H1 (cell line): Measurements from ENCODE around the gene DSE. TPM values are rescaled to one million over a fixed set of nuclear protein-coding genes. Genes with fewer than 3 reads are reported as not detected.

Experiments used
- CTCF ChIA-PET: fragments of 300-600 bp; sonication (Branson Sonifier 250); formaldehyde crosslinking; loops from one replicate; lab custom pipeline; 2021; ENCODE audit not compliant: partially characterized antibody; lab: Charles Lee
- POLR2A ChIA-PET: fragments of 300-600 bp; sonication (Branson Sonifier 250); formaldehyde crosslinking; loops from one replicate; lab custom pipeline; 2021; ENCODE audit warnings: inconsistent platforms; ENCODE audit not compliant: partially characterized antibody; lab: Charles Lee
- DNase-seq, 2 experiments: peaks; one replicate each; pipeline versions ENCODE4 v3.0.0 to v3.0.0-alpha.2; 2010 to 2022; ENCODE audit warnings: low spot score in 2 of 2, low read depth in 1 of 2, mixed read lengths in 1 of 2
- FAIRE-seq: peaks from 2 replicates; lab custom pipeline; 2011; peaks lifted over from hg19 to GRCh38; lab: Jason Lieb, UNC
- H2AFZ ChIP-seq: 2 replicates; pipeline ENCODE4 v1.8.1; 2012; ENCODE audit warnings: low read length, inconsistent platforms
- H2AK5ac ChIP-seq: 2 replicates; pipeline ENCODE4 v1.6.1; 2013; ENCODE audit warnings: low read depth, low read length
- H2BK120ac ChIP-seq: replicated peaks from 2 replicates; pipeline ENCODE3; 2013; ENCODE audit warnings: low read depth, low read length, inconsistent platforms
- H2BK12ac ChIP-seq: 2 replicates; pipeline ENCODE4 v1.6.1; 2013; ENCODE audit warnings: low read depth, low read length
- H2BK15ac ChIP-seq: 2 replicates; pipeline ENCODE4 v1.6.1; 2013; ENCODE audit warnings: low read length
- H2BK20ac ChIP-seq: 2 replicates; pipeline ENCODE4 v1.6.1; 2013; ENCODE audit warnings: low read length
- H2BK5ac ChIP-seq: 2 replicates; pipeline ENCODE4 v1.6.1; 2013; ENCODE audit warnings: low read depth, low read length
- H3K14ac ChIP-seq: 2 replicates; pipeline ENCODE4 v1.6.1; 2013; ENCODE audit warnings: inconsistent platforms; ENCODE audit not compliant: insufficient read length
- H3K18ac ChIP-seq: 2 replicates; pipeline ENCODE4 v1.6.1; 2013; ENCODE audit warnings: low read length; ENCODE audit errors: extremely low read depth
- H3K23ac ChIP-seq: 2 replicates; pipeline ENCODE4 v1.6.1; 2013; ENCODE audit warnings: inconsistent platforms; ENCODE audit not compliant: insufficient read length
- H3K23me2 ChIP-seq: 2 replicates; pipeline ENCODE4 v1.6.1; 2013; ENCODE audit warnings: low read depth, low read length
- H3K27ac ChIP-seq: 2 replicates; pipeline ENCODE4 v1.6.1; 2011; ENCODE audit warnings: low read depth, low read length, inconsistent platforms
- H3K27me3 ChIP-seq, 4 experiments: replicated peaks in 1 of 4; 1 replicate in 1 of 4; 2 replicates in 3 of 4; pipeline versions ENCODE4 v1.6.1 to v1.8.1; 2011 to 2013; ENCODE audit warnings: low read length in 3 of 4, mild to moderate bottlenecking in 3 of 4, inconsistent platforms in 2 of 4, mixed read lengths in 2 of 4, moderate library complexity in 1 of 4; ENCODE audit not compliant: control insufficient read depth in 3 of 4, insufficient read depth in 3 of 4; ENCODE audit errors: extremely low read depth in 1 of 4
- H3K36me3 ChIP-seq, 4 experiments: 2 replicates each; pipeline versions ENCODE4 v1.6.1 to v1.8.1; 2011 to 2013; ENCODE audit warnings: mild to moderate bottlenecking in 4 of 4, low read length in 3 of 4, moderate library complexity in 2 of 4, control low read depth in 1 of 4, inconsistent platforms in 1 of 4; ENCODE audit not compliant: insufficient read depth in 4 of 4, control insufficient read depth in 2 of 4
- H3K4ac ChIP-seq: replicated peaks from 2 replicates; pipeline ENCODE3; 2013; ENCODE audit warnings: low read length, low read depth, mixed read lengths, inconsistent platforms; ENCODE audit not compliant: insufficient read length
- H3K4me1 ChIP-seq, 4 experiments: replicated peaks in 1 of 4; 1 replicate in 1 of 4; 2 replicates in 3 of 4; pipeline versions ENCODE4 v1.6.1 to v1.8.1; 2011 to 2013; ENCODE audit warnings: low read length in 3 of 4, inconsistent platforms in 2 of 4, mixed read lengths in 1 of 4; ENCODE audit not compliant: insufficient read depth in 4 of 4, control insufficient read depth in 3 of 4
- H3K4me2 ChIP-seq, 2 experiments: 2 replicates each; pipeline versions ENCODE4 v1.6.1 to v1.8.1; 2011 to 2013; ENCODE audit warnings: low read depth in 2 of 2, low read length in 2 of 2, control low read depth in 1 of 2, inconsistent platforms in 1 of 2, mild to moderate bottlenecking in 1 of 2; ENCODE audit not compliant: insufficient read depth in 1 of 2
- H3K4me3 ChIP-seq, 4 experiments: fragments of 200-600, 300-600 bp in 1 of 4; sonication (generic), shearing (Covaris generic), sonication (Bioruptor Twin) in 1 of 4; 2 replicates each; pipeline versions ENCODE4 v1.5.1 to v1.8.1; 2011 to 2016; ENCODE audit warnings: low read length in 4 of 4, low read depth in 3 of 4, control low read depth in 2 of 4, inconsistent platforms in 2 of 4, mild to moderate bottlenecking in 2 of 4, mixed read lengths in 1 of 4, moderate library complexity in 1 of 4; ENCODE audit not compliant: insufficient read depth in 2 of 4; ENCODE audit errors: extremely low read depth in 1 of 4
- H3K56ac ChIP-seq: replicated peaks from 2 replicates; pipeline ENCODE3; 2013; ENCODE audit warnings: low read depth, mild to moderate bottlenecking, mixed read lengths, low read length, inconsistent platforms; ENCODE audit not compliant: insufficient read length
- H3K79me1 ChIP-seq: 2 replicates; pipeline ENCODE4 v1.6.1; 2013; ENCODE audit warnings: low read depth, low read length, control low read depth
- H3K79me2 ChIP-seq, 2 experiments: 2 replicates each; pipeline versions ENCODE4 v1.6.1 to v1.8.1; 2012 to 2013; ENCODE audit warnings: low read length in 2 of 2, mild to moderate bottlenecking in 2 of 2, inconsistent platforms in 1 of 2; ENCODE audit not compliant: insufficient read depth in 2 of 2, control insufficient read depth in 1 of 2
- H3K9ac ChIP-seq, 4 experiments: replicated peaks in 1 of 4; 1 replicate in 1 of 4; 2 replicates in 3 of 4; pipeline versions ENCODE4 v1.6.1 to v1.8.1; 2011 to 2013; ENCODE audit warnings: low read depth in 3 of 4, low read length in 3 of 4, control low read depth in 2 of 4, mild to moderate bottlenecking in 2 of 4, moderate library complexity in 2 of 4, inconsistent platforms in 1 of 4; ENCODE audit errors: extremely low read depth in 1 of 4
- H3K9me3 ChIP-seq, 2 experiments: 2 replicates each; pipeline versions ENCODE4 v1.6.1 to v1.8.1; 2012 to 2013; ENCODE audit warnings: mild to moderate bottlenecking in 2 of 2, moderate library complexity in 2 of 2, control low read depth in 1 of 2, inconsistent platforms in 1 of 2, low read depth in 1 of 2, low read length in 1 of 2, mixed read lengths in 1 of 2; ENCODE audit not compliant: insufficient read depth in 2 of 2
- H4K20me1 ChIP-seq, 2 experiments: replicated peaks in 1 of 2; 2 replicates each; pipeline versions ENCODE3 to v1.8.1; 2011 to 2013; ENCODE audit warnings: inconsistent platforms in 2 of 2, low read length in 2 of 2, mild to moderate bottlenecking in 1 of 2; ENCODE audit not compliant: insufficient read depth in 2 of 2, control insufficient read depth in 1 of 2
- H4K5ac ChIP-seq: 2 replicates; pipeline ENCODE4 v1.6.1; 2013; ENCODE audit warnings: low read length, low read depth, mixed read lengths, inconsistent platforms; ENCODE audit not compliant: insufficient read length
- H4K8ac ChIP-seq: 2 replicates; pipeline ENCODE4 v1.8.0; 2013; ENCODE audit warnings: mild to moderate bottlenecking, moderate library complexity, low read length, inconsistent platforms; ENCODE audit not compliant: insufficient read depth; ENCODE audit errors: extremely low read depth
- H4K91ac ChIP-seq: replicated peaks from 2 replicates; pipeline ENCODE3; 2013; ENCODE audit warnings: low read length, mixed read lengths, inconsistent platforms; ENCODE audit not compliant: insufficient read length
- CBX5 ChIP-seq: fragments of 300-800, 300-1000 bp; sonication (generic); IDR thresholded peaks from 2 replicates; pipeline ENCODE4 v1.7.1; 2016; ENCODE audit warnings: antibody characterized with exemption, low read length, low read depth
- CHD1 ChIP-seq: IDR thresholded peaks from 2 replicates; pipeline ENCODE4 v1.6.1; 2012; ENCODE audit warnings: low read depth, low read length, improper control_type of control experiment
- CTBP2 ChIP-seq: IDR thresholded peaks from 2 replicates; pipeline ENCODE4 v1.7.0; 2011; ENCODE audit warnings: borderline replicate concordance, mild to moderate bottlenecking, moderate library complexity, mixed read lengths, low read length; ENCODE audit not compliant: insufficient read depth, insufficient read length
- FOSL1 ChIP-seq: IDR thresholded peaks from 2 replicates; pipeline ENCODE4 v1.6.1; 2011; ENCODE audit warnings: mild to moderate bottlenecking, low read depth, low read length, moderate library complexity; ENCODE audit not compliant: insufficient read depth
- GTF2F1 ChIP-seq: IDR thresholded peaks from 2 replicates; pipeline ENCODE4 v1.6.1; 2012; ENCODE audit warnings: low read depth, low read length, improper control_type of control experiment, borderline replicate concordance
- JUND ChIP-seq: IDR thresholded peaks from 2 replicates; pipeline ENCODE4 v1.6.1; 2011; ENCODE audit warnings: mild to moderate bottlenecking, improper control_type of control experiment, low read length
- KDM1A ChIP-seq: fragments of 200-600, 300-600 bp; sonication (generic); IDR thresholded peaks from 2 replicates; pipeline ENCODE4 v1.7.1; 2016; ENCODE audit warnings: mild to moderate bottlenecking, low read length, borderline replicate concordance
- MAFK ChIP-seq: IDR thresholded peaks from 2 replicates; pipeline ENCODE4 v1.6.1; 2012; ENCODE audit warnings: low read depth, mild to moderate bottlenecking, improper control_type of control experiment, low read length
- PHF8 ChIP-seq: fragments of 200-600 bp; sonication (generic); conservative IDR thresholded peaks from 2 replicates; pipeline ENCODE4 v1.7.1; 2012; ENCODE audit warnings: low read depth, mild to moderate bottlenecking, inconsistent platforms, low read length, moderate library complexity
- RBBP5 ChIP-seq: IDR thresholded peaks from 2 replicates; pipeline ENCODE4 v1.7.1; 2012; ENCODE audit warnings: low read depth, mild to moderate bottlenecking, inconsistent platforms, low read length, moderate library complexity, borderline replicate concordance
- RXRA ChIP-seq: IDR thresholded peaks from 2 replicates; pipeline ENCODE4 v1.6.1; 2011; ENCODE audit warnings: low read depth, mild to moderate bottlenecking, low read length, moderate library complexity; ENCODE audit not compliant: insufficient read depth
- SAP30 ChIP-seq: fragments of 300-600 bp; sonication (generic); IDR thresholded peaks from 2 replicates; pipeline ENCODE4 v1.7.1; 2012; ENCODE audit warnings: low read length, moderate library complexity, mild to moderate bottlenecking, inconsistent platforms; ENCODE audit not compliant: insufficient read depth, insufficient replicate concordance
- SP2 ChIP-seq: IDR thresholded peaks from 2 replicates; pipeline ENCODE4 v1.6.1; 2012; ENCODE audit warnings: mild to moderate bottlenecking, low read length, inconsistent platforms
- SRF ChIP-seq: IDR thresholded peaks from 2 replicates; pipeline ENCODE4 v1.6.1; 2011; ENCODE audit warnings: mild to moderate bottlenecking, low read depth, low read length, moderate library complexity
- TAF1 ChIP-seq: IDR thresholded peaks from 2 replicates; pipeline ENCODE4 v1.6.1; 2011; ENCODE audit warnings: mild to moderate bottlenecking, low read depth, low read length
- WGBS, 2 experiments: shearing (Covaris generic) in 1 of 2; methylation state at CpG; one replicate each; pipeline versions ENCODE4 v1.1.6 to v1.1.7; 2013 to 2015; ENCODE audit warnings: low lambda C conversion rate in 2 of 2, mixed read lengths in 2 of 2, inconsistent platforms in 1 of 2, low coverage in 1 of 2, missing lambda C conversion rate in 1 of 2; ENCODE audit not compliant: insufficient replicate concordance in 2 of 2, insufficient coverage in 1 of 2, insufficient read length in 1 of 2; ENCODE audit errors: extremely low coverage in 1 of 2, missing lambda C conversion rate in 1 of 2; 5-methylcytosine and 5-hydroxymethylcytosine counted together
- polyA plus RNA-seq, 7 experiments: library from polyadenylated mRNA; depleted of rRNA in 3 of 7; stranded (reverse) in 5 of 7; unstranded in 2 of 7; fragments of >200 nt in 5 of 7; fragments of 200-250 nt in 2 of 7; gene quantifications; 1 replicate in 5 of 7; 2 replicates in 1 of 7; 4 replicates in 1 of 7; pipeline versions ENCODE4 v1.2.1 to v1.2.3, GENCODE V29; 2011 to 2013; ENCODE audit warnings: missing spikeins in 2 of 7, mixed read lengths in 2 of 7
- total RNA-seq: library from RNA; stranded (reverse); fragmentation: NEBNext Ultra II Directional; extraction: Animal tissue kit (Norgen Biotek cat#: 25700); gene quantifications from 2 replicates; pipeline ENCODE4 v1.2.1, GENCODE V29; 2021

The DSE gene
- total and polyA plus RNA-seq, 2 of the 8 experiments (the other 6 are each of a cell fraction or from before 2014, with no cell fraction given), result 32.5 to 94.4 TPM

- Histone ChIP-seq H3K23me2 (no peaks in the 10 kb centered on the region; the same call in 1 of the 2 replicates), H4K20me1 (no peaks in the 10 kb centered on the region), H4K5ac (no peak overlapping the region), H3K23ac (no peak overlapping the region), H3K27me3 (no peaks in the 10 kb centered on the region), H2BK120ac (no peak overlapping the region), H2BK5ac (no peak overlapping the region), H3K14ac (no peak overlapping the region), H3K9me3 (no peaks in the 10 kb centered on the region), H3K4me2 (no peak overlapping the region), H3K36me3 (no peaks in the 10 kb centered on the region), H4K8ac (no peak overlapping the region), H3K18ac (no peak overlapping the region), H3K9ac (no peak overlapping the region), H2BK15ac (no peak overlapping the region), H2BK12ac (no peak overlapping the region), H2AK5ac (no peak overlapping the region), H3K4me3 (no peak overlapping the region), H3K79me2 (no peaks in the 10 kb centered on the region), H2BK20ac (no peak overlapping the region), H2AFZ (no peak overlapping the region), H4K91ac (no peak overlapping the region), H3K56ac (no peak overlapping the region), H3K4ac (no peak overlapping the region), H3K4me1 (peaks cover 0 to 2% (median 0%) of the 10 kb centered on the region in 4 experiments; a peak in 1 of 7 replicates), H3K79me1 (no peaks in the 10 kb centered on the region), H3K27ac (no peak overlapping the region)
- DNase-seq (no peak), FAIRE-seq (no peak)
- 75% methylated on average over 1 of the region's 1 CpG; no CpG with 5 or more reads in 1 of the 2 experiments for WGBS, 2 experiments
- ChIA-PET POLR2A (no interaction called here), CTCF (interaction anchor here (0.6 to 2.5 kb wide), 3 partner anchors 9 to 36 kb away, joined by 3 to 9 read pairs (median 4); no protein-coding TSS in a partner anchor)
- no peak for TF ChIP-seq RBBP5
- no peak for TF ChIP-seq MAFK
- no peak for TF ChIP-seq PHF8
- TF ChIP-seq JUND, result no peak
- TF ChIP-seq TAF1, result no peak
- TF ChIP-seq CHD1, result no peak
- TF ChIP-seq GTF2F1, result no peak
- TF ChIP-seq FOSL1, result no peak
- no peak for TF ChIP-seq SAP30
- TF ChIP-seq KDM1A, result no peak
- TF ChIP-seq CBX5, result no peak
- TF ChIP-seq CTBP2, result no peak
- no peak for TF ChIP-seq SRF
- no peak for TF ChIP-seq SP2
- no peak for TF ChIP-seq RXRA
Observed at GRCh38 chr6:116449565-116449964, 78.8 kb downstream of the DSE start.
